Measurements from ENCODE around the gene ARPC4.

Gene ARPC4

DNA sequence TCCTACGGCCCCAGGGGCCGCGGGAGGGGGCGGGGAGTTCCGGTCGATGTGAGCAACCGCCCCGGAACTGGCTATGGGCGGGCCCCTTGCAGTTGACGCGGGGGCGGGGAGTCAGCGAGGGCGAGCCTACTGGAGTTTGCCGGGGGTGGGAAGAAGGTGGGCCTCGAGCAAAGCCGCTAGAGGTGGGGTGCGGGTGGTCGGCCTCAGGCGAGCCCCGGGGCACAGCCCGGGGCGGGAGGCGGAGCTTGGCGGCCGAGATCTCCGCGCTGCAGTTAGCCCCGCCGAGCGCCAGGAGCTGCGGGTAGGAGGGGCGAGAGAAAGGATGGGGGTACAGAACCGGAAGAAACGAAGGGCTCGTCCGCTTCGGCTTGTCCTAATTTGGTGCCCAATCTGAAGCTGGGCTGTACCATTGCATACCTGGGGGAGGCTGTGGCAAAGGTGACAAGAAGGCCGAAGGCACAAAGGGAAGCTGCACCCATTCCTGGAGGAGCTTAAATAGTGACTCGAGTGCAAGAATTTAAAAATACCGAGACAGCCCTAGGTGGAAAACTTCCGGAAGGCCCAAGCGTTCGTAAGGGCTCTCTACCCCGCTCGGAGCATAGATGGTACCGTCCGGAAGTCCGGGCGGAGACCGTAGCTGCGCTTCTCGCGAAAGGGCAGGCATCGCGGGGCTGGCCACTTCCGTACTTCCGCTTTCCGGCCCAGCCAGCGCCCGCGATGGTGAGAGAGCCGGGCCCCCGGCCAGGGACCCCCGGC is at the start of gene ARPC4, which contains the start of gene TADA3:
ARPC4 (plus strand) TSS at position 678 of the 756 bp plus-strand sequence; CDS start at position 718, 40 bp downstream.
TADA3 (minus strand) TSS at position 69 of the 756 bp plus-strand sequence. CDS start 1,007 bp downstream, outside the sequence.
- peak; percentile 81 to 89 for DNase-seq (ENCODE audit: low read depth in 2 of 2)

DNA sequence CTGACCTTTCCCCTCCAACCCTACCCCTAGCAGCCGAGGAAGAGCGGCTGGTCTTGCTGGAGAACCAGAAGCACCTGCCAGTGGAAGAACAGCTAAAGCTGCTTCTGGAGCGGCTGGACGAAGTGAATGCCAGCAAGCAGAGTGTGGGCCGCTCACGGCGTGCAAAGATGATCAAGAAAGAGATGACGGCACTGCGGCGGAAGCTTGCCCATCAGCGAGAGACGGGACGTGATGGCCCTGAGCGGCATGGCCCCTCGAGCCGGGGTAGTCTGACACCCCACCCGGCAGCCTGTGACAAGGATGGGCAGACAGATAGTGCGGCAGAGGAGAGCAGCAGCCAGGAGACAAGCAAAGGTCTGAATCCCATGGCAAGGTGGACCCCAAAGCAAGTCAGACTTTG is 49.3 kb upstream of the ARPC4 start:
- no peak for DNase-seq (ENCODE audit: low read depth in 2 of 2)

DNA sequence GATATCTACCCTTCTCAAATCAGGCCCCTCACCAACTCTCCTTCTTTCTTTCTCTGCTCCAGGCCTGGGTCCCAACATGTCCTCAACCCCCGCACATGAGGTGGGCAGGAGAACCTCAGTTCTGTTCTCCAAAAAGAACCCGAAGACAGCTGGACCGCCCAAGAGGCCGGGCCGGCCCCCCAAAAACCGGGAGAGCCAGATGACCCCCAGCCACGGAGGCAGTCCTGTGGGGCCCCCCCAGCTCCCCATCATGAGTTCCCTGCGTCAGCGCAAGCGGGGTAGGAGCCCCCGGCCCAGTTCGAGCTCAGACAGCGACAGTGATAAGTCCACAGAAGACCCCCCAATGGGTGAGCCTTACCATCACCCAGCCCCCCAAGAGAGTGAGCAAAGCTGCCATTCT is 48.7 kb upstream of the ARPC4 start:
- no peak for DNase-seq (ENCODE audit: low read depth in 2 of 2)

DNA sequence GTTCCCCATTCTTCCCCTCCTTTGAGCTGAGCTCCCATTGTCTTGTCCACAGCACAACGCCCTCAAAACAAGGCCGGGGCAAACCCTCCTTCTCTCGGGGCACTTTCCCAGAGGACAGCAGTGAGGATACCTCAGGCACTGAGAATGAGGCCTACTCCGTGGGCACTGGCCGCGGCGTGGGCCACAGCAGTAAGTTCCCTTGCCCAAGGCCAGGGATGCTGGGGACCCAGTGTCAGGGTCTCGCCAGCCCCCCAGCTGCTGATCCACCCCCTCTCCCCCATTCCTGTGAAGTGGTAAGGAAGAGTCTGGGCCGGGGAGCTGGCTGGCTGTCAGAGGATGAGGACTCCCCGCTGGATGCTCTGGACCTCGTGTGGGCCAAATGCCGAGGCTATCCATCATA is 47.4 kb upstream of the ARPC4 start:
- DNase-seq (ENCODE audit: low read depth in 2 of 2): no peak

DNA sequence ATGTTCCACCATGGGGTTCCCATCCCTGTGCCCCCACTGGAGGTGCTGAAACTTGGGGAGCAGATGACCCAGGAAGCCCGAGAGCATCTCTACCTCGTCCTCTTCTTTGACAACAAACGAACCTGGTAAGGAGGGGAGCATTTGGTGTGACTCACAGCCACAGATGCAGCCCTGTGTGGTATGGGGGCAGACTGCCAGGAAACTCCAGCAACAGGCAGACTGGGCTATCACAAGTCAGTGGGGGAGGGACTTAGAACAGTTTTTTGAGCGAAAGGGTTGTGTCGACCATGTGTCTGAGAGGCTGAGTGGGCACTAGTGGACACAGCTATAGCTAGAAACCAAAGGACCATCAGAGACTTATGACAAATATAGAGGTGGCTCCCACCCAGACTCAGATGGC is 46.6 kb upstream of the ARPC4 start:
- DNase-seq (ENCODE audit: low read depth in 2 of 2): no peak

DNA sequence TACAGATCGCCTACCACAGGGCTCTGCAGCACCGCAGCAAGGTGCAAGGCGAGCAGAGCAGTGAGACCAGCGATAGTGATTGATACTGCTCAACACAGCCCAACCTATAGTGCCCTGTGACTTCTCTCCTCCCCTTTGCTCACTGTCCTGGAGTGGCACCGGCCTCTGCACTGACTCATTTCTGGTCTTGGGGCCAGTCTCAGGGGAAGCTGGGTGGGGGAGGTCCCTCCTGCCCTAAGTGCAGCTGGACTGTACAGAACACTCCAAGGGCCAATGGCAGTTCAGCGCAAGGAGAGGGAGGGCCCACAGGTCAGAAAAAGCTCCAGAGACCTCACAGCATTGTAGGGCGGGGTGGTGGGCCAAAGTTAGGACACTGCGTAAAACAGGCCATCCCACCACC is 45.6 kb upstream of the ARPC4 start:
- DNase-seq (ENCODE audit: low read depth in 2 of 2): no peak

DNA sequence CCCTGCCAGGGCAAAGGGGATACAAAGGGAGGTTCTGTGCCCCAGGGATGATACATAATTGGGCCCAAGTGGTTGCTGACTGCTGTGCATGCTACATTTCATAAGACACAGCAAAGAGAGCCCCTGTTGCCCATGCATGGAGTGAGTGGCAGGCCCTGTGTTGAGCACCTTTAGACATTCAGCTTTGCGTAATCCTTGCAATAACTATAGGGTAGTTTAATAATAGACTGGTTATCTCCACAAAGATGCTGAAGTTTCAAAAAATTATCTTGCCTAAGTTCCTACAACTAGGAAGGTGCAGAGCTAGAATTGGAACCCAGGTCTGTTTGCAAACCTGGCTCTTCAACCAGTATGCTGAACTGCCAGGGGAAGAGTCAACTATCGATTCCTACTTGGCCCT is 44.9 kb upstream of the ARPC4 start:
- no peak for DNase-seq (ENCODE audit: low read depth in 2 of 2)

DNA sequence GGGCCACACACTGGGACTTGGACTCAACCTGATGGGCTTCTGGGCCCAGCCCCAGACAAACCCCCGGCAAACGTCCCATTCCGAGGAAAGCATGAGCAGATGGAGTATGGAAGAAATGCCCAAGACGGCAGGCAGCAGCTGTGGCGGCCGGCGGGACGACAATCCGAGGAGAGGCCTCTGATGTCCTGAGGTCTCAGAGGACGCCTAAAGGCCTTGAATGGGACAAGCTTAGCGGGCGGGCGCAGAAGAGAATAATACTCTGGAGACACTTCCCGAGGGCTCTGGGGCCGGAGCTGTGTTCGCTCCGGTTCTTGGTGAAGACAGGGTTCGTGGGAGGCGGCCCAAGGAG is 43.6 kb upstream of the ARPC4 start:
- no peak for DNase-seq (ENCODE audit: low read depth in 2 of 2)

DNA sequence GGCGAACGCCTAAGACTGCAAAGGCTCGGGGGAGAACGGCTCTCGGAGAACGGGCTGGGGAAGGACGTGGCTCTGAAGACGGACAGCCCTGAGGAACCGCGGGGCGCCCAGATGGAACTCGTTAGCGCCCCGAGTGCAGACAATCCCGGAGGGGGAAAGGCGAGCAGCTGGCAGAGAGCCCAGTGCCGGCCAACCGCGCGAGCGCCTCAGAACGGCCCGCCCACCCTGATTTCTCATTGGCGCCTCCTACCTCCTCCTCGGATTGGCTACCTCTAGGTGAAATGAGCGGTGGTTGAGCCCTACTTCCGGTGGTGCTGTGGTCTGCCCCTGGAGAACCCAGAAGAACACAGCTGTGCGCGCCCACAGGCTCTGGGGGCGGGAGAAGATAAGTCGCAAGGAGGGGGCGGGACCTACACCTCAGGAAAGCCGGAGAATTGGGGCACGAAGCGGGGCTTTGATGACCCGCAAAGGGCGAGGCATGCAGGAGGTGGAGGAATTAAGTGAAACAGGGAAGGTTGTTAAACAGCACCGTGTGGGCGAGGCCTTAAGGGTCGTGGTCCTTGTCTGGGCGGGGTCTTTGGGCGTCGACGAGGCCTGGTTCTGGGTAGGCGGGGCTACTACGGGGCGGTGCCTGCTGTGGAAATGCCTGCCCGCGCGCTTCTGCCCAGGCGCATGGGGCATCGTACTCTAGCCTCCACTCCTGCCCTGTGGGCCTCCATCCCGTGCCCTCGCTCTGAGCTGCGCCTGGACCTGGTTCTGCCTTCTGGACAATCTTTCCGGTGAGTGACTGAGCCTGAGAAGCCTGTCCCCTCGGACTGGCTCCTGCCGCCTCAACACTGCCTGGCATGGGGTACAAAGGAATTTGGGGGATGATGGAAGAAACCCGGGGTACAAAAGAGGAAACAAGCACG is 43.0 kb upstream of the ARPC4 start, which contains the start of gene OGG1:
OGG1 (plus strand) TSS at position 308 of the 911 bp plus-strand sequence; CDS start at position 643, 335 bp downstream.
- DNase-seq (ENCODE audit: low read depth in 2 of 2): peak; percentile 93 to 96

DNA sequence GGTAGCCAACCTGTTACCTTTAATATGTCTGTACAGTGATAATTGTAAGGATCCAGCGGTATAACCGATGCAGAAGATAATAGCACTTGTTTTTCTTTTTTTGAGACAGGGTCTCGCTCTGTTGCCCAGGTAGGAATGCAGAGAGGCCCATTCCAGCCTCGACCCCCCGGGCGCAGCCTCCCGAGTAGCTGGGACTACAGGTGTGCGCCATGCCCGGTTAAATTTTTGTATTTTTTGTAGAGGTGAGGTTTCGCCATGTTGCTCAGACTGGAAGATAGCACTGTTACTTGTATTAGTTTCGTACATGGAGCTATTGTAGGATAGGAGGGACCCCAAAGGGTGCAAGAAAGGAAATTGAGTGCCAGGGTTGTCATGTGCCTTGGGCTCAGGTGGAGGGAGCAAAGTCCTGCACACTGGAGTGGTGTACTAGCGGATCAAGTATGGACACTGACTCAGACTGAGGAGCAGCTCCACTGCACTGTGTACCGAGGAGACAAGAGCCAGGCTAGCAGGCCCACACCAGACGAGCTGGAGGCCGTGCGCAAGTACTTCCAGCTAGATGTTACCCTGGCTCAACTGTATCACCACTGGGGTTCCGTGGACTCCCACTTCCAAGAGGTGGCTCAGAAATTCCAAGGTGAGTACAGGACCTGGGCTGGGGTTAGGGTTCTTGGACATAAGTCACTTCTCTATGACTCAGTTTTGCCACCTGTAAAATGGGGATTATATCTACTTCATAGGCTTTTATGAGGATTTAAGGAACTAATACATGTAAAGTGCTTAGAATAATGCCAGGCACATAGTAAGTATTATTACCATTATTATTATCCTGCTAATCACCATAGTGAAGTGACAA is 42.1 kb upstream of the ARPC4 start:
- DNase-seq (ENCODE audit: low read depth in 2 of 2): no peak

DNA sequence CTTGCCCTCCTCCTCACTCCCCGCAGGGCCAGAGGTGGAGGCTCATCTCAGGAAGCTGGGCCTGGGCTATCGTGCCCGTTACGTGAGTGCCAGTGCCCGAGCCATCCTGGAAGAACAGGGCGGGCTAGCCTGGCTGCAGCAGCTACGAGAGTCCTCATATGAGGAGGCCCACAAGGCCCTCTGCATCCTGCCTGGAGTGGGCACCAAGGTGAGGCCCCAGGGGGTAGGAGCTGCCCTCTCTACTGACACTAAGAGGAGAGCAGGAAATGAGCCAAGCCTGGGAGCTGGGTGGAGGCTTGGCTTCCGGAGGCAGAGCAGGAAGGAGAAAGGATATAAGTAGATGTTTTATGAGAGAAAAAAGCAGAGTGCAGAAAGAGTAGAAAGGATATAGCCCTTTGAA is 38.2 kb upstream of the ARPC4 start:
- no peak for DNase-seq (ENCODE audit: low read depth in 2 of 2)

DNA sequence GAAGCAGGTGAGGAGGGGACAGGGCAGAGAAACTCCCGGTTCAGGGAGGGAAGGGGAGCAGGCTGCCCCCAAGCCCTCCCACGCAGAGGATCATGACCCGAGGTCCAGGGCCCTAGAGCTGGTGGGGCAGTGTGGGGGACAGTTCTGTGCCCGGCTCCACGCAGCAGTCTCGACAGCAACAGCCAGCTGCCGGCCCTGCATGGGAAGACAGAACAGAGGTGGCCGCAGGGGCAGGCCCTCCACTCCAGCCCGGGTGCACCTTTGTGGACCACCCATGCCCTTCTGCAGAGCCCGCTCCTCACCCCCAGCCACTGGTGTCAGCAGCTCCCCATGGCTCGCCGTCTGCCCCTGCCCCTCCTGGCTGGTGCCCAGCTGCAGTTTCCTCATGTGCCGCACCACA is 35.5 kb upstream of the ARPC4 start:
- DNase-seq (ENCODE audit: low read depth in 2 of 2): no peak

DNA sequence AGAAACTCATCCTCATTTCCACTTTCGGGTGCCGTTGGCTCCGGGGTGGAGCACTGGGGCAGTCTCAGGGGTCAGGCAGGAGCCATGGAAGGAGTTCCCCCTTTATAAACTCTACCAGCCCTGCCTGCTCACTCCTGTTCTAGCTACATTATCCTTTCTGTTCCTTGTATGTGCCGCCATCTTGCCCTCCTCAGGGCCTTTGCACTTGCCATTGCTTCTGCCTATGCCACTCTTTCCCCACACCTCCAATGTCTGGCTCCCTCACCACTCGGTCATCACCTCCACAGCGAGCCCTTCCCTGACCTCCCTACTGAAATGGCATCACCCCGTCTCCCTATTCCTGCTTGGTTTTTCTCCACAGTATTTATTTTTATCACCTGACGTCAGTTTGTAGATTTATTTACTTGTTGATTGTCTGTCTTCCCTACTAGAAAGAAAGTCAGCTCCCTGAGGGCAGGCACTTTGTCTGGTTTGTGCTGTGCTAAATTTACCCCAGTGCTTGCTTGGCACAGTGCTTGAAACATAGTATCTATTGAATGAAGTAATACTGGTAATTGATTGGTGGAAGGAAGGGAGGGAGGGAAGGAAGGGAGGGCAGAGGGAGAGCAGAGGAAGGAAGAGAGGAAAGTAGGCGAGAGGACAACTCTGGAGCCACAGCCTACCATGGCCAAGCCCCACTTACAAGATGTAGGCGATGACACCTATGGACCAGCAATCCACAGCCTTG is 31.9 kb upstream of the ARPC4 start:
- no peak for DNase-seq (ENCODE audit: low read depth in 2 of 2)

DNA sequence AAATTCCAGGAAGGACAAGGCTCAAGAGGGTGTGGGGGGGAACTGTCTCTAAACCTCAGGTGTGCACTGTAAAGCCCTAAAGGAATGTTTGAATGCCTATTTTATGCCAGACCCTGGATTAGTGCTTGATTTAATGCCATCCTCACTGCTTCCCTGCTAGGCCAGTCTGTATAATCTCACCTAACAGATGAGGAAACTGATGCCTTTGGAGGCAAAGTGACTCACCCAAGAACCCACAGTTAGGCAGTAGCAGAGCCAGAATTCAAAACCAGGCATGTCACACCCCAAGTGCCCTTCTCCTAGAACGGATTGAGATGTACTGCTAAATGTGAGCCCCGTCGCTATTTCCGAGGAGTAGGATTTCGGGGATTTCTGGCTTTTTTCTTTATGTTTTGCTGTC is 31.0 kb upstream of the ARPC4 start:
- no peak for DNase-seq (ENCODE audit: low read depth in 2 of 2)

DNA sequence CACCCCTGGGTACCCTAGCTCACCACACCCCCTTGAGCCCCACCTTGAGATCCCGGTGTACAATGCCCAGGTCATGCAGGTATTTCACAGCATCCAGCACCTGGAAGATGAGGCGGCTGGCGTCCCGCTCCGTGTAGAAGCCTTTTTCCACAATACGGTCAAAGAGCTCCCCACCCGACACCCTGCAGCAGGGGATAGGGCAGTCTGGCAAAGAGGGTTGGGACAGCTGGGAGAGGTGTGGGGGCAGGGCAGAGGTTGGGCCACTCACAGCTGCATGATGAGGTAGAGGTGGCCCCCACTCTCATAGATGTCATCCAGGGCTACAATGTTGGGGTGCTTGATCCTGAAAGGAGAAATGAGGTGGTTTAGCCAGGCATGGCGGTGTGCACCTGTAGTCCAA is 30.0 kb upstream of the ARPC4 start:
- no peak for DNase-seq (ENCODE audit: low read depth in 2 of 2)

DNA sequence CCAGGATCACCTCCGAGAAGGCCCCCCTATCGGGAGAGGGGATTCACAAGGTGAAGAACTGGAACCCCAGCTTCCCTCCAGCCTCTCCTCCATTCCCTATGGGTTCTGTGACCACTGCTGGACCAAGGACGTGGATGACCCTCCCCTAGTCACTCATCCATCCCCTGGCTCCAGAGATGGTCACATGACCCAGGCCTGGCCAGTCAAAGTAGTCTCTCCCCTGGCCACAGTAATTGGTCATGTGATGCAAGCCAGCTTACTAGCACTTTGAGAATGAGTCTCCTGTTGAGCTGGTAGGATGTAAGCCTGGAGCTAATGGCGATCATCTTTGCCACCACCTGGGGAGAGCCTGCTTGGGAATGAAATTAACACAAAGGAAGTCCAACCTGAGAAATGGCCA is 27.0 kb upstream of the ARPC4 start:
- DNase-seq (ENCODE audit: low read depth in 2 of 2): no peak

DNA sequence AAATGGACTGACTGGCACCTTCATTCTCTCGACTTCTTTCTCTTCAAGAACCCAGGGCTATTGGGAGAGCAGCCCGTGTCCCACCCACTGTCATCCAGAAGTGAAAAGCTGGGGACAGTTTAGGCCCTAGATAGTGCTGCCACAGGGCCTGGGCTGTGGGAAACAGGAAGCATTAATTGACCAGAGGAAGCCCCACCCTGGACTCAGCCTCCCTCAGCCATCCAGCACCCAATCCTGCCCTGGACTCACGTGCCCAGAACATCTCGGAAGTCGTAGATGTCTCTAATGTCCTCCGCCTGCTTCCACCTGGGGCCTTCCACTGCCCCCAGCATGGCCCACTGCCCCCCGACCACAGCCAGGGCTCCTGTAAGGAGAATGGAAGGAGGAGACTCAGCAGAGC is 25.5 kb upstream of the ARPC4 start:
- no peak for DNase-seq (ENCODE audit: low read depth in 2 of 2)

DNA sequence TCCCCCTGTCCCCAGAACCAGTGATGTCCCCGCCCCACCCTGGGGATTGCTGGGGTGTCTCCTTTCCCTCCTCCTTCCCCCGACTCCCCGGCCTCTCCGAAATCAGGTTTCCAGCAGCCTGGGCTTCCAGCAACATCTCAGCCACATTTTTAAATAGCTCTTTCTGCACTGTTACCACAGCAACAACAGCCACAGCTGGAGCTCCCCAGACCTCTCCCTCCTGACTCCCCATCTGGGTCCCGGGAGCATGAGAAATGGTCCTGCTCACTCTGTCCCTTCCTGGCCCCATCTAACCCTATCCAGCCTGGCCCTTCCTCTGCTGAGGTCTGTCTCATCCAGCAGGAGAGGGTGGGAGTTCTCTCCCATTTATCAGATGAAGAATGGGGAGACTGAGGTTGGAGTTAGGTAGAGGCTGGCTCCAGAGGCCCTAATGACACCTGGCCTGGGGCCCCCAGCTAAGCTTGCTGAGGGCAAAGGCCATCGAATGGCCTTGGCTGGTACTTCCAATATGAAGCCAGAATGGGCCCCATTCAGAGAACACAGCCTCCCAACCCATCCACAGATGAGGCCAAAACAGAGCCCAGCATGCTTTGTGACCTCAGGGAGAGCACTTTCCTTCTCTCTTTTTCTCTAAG is 24.6 kb upstream of the ARPC4 start:
- no peak for DNase-seq (ENCODE audit: low read depth in 2 of 2)

DNA sequence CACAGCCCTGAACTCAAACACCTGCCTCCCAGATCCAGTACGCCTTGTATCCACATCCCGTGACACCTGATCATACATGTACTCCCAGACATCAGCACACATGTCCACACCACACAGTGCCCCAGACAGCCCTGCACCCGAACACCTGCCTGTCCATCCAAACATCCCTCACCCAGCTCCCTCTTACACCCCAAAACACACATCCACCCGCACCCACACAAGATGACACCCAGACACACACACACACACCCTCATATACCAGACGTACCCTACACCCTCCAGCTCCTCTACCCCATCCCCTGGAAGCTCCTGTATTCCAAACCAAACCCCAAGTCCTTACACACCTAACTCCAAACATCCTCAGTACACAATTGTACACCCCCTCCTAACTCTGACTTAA is 23.9 kb upstream of the ARPC4 start:
- no peak for DNase-seq (ENCODE audit: low read depth in 2 of 2)

DNA sequence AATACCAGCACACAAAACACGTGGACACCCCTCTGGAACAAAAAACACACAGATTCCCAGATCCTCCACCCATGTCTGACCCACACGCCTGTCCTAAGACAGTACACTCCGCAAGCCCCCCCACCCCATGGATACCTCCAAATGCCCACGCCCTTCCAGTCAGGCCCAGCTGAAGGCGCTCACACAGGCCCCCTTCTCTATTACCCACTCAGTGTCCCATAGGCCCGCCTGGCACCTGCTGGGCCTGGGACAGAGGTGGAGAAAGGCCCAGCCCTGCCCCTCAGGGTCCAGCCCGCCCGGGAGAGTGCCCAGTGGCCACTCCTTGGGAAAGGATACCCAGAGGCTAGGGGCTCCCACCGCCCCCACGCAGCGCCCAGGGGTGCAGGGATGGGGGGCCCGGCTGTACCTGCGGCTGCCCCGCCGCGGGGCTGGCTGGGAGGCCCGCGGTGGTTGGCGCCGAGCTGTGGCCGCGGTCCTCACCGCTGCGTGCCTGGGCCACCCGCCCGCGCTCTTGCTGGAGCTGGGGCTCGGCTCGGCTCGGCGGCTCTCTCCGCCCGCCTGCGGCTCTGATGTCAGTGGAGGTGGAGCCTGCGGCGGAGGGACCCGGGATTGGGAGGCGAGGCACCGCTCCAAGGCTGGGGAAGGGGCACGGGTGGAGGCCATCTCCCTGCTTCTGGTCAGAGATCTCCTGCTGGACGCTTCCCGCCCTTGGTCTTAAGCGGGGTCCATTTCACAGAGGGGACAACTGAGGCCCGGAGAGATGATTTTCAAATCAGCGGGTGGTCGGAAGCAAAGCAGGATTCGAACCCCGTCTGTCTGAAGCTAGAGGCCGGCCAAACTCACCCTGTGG is 23.2 kb upstream of the ARPC4 start, which contains the start of gene CAMK1:
CAMK1 (minus strand) TSS at position 522 of the 850 bp plus-strand sequence. CDS start 2,198 bp downstream, outside the sequence.
- DNase-seq (ENCODE audit: low read depth in 2 of 2): peak in 1 of 2 experiments; percentile 64

Measured in stimulated activated CD4-positive, alpha-beta T cell treated with anti-CD3 and anti-CD28 coated beads, Interleukin-12 subunit alpha, Interleukin-12 subunit beta, amount 100 ng/mL, for 24 hours (primary cell).